GM12801 (cell line): ENCODE results near the gene SDR9C7.

Experiments used
- CTCF ChIP-seq: IDR thresholded peaks from one replicate; pipeline ENCODE4 v1.5.1; 2011; ENCODE audit warnings: control low read depth; ENCODE audit not compliant: insufficient read length; ENCODE audit errors: extremely low read depth

Gene SDR9C7

GRCh38 chr12:56921346-56921745 lies 12.9 kb downstream of the SDR9C7 start:
- TF ChIP-seq CTCF = no peak

- no peak for TF ChIP-seq CTCF
These were observed 17.2 kb downstream of the SDR9C7 start for GRCh38 chr12:56916996-56917333.

GRCh38 chr12:56916296-56916995 lies 17.8 kb downstream of the SDR9C7 start:
- TF ChIP-seq CTCF = no peak

- TF ChIP-seq CTCF = no peak
These were observed 19.5 kb downstream of the SDR9C7 start for GRCh38 chr12:56914724-56915123.

- TF ChIP-seq CTCF = no peak
These were observed 20.0 kb downstream of the SDR9C7 start for GRCh38 chr12:56914256-56914655.

GRCh38 chr12:56908136-56908535 lies 26.1 kb downstream of the SDR9C7 start:
- TF ChIP-seq CTCF = no peak

GRCh38 chr12:56905852-56906251 lies 28.4 kb downstream of the SDR9C7 start:
- no peak for TF ChIP-seq CTCF
